HAP-1 (cell line): ENCODE measurements around the gene B4GALNT3.
"Not testable (repeated sequence)": the region's sequence is repeated elsewhere in the genome, so short reads cannot be mapped to it uniquely, and the experiment has no call there.

ENCODE experiments used
- DNase-seq, 2 experiments: peaks; one replicate each; pipeline ENCODE4 v3.0.0-alpha.2; 2016 to 2020; ENCODE audit warnings: low spot score in 2 of 2
- H3K27me3 ChIP-seq: fragments of 250-450 bp; sonication (Bioruptor Pico); 2 replicates; pipeline ENCODE4 v1.5.1; 2020; ENCODE audit warnings: low read depth, mild to moderate bottlenecking, moderate library complexity
- H3K36me3 ChIP-seq: fragments of 250-450 bp; sonication (Bioruptor Pico); replicated peaks from 2 replicates; pipeline ENCODE4 v1.5.1; 2020; ENCODE audit warnings: mild to moderate bottlenecking
- H3K4me1 ChIP-seq: fragments of 250-450 bp; sonication (Bioruptor Pico); 2 replicates; pipeline ENCODE4 v1.5.1; 2020; ENCODE audit warnings: mild to moderate bottlenecking
- H3K4me3 ChIP-seq: fragments of 250-450 bp; sonication (Bioruptor Pico); 2 replicates; pipeline ENCODE4 v1.5.1; 2020; ENCODE audit warnings: mild to moderate bottlenecking, moderate library complexity
- H3K9me3 ChIP-seq: fragments of 250-450 bp; sonication (Bioruptor Pico); 2 replicates; pipeline ENCODE4 v1.5.1; 2020; ENCODE audit warnings: mild to moderate bottlenecking, moderate library complexity
- in situ Hi-C: fragments of 300-500 bp; cut with MboI; formaldehyde crosslinking; loops from 3 replicates; pipeline ENCODE4 v1.14.3; 2020; ENCODE audit warnings: low sequenced_read_pairs, inconsistent platforms, mixed read lengths

Gene B4GALNT3

GRCh38 chr12:575948-576614 is 116.3 kb downstream of the B4GALNT3 start:
- DNase-seq: peak; percentile 70 to 89
- Histone ChIP-seq H3K36me3 (no peaks in the 10 kb centered on the region), H3K9me3 (no peaks in the 10 kb centered on the region), H3K4me3 (no peak overlapping the region), H3K4me1 (peaks cover 34% of the 10 kb centered on the region), H3K27me3 (no peaks in the 10 kb centered on the region)
- in situ Hi-C loops: loop anchor here (10.0 kb wide), 1 partner anchor 369 kb away; the partner anchor contains the start of gene RAD52

DNA sequence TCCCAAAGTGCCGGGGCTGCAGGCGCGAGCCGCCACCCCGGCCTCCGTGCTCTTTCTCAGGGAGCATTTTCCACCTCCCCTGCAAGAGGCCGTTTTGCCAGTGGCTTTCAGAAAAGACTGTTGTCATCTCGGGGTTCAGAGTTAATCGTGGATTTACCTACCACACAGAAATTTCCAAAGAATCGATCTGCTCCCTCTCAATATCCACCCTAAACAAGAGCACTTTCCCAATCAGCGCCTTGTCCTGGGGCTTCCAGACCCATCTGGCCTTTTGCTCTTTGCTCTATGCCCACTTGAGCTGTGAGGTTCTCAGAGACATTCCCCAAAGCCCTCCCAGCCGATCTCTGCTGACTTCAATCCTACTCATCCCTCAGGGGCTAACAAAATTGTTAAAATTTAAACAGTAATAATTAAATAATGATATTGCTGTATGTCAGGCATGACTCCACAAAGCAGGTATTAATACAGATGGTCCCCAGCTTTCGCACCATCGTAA is 116.9 kb downstream of the B4GALNT3 start:
- Histone ChIP-seq H3K9me3 (no peaks in the 10 kb centered on the region), H3K36me3 (no peaks in the 10 kb centered on the region), H3K27me3 (no peaks in the 10 kb centered on the region), H3K4me1 (peaks cover 29% of the 10 kb centered on the region), H3K4me3 (no peak overlapping the region)
- in situ Hi-C loops: loop anchor here (10.0 kb wide), 1 partner anchor 368 kb away; the partner anchor contains the start of gene RAD52
- no peak for DNase-seq

- DNase-seq, H3K27me3 ChIP-seq, H3K9me3 ChIP-seq, H3K36me3 ChIP-seq, H3K4me3 ChIP-seq: not testable (repeated sequence)
- H3K4me1 ChIP-seq: peaks cover 23% of the 10 kb centered on the region
- in situ Hi-C loops: loop anchor here (10.0 kb wide), 1 partner anchor 367 kb away; the partner anchor contains the start of gene RAD52
These were observed 118.4 kb downstream of the B4GALNT3 start for GRCh38 chr12:577994-578747.

DNA sequence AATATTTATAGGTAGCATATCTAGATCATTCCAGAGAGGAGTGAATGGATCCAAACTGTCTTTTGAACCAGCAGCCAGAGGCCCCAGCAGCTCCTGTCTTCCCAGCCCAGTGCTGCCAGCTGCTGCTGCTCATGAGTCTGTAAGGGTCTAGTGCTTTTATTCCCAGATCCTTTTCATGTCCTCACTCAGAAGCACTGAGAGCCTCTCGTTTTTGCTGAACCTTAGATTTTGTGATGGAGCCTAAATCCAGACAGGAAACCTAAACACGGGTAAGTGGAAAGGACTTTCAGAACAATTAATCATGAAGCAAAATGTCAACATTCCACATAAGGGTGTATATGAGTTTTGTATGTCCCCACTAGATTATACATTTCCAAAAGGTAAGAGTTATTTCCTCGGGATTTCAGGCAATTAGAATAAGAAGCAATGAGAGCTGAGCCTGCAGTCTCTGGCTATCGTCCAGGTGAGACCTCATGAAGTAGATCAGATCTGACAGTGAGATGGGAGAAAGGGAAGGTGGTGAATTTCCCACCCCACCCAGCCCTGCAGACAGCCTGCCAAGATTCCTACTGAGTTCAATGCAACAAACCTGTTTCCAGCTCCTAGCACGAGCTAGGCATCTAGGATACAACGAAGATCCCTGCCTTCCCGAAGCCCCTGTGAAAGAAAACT is 119.1 kb downstream of the B4GALNT3 start:
- H3K4me3 ChIP-seq: no peak overlapping the region
- H3K4me1 ChIP-seq: peaks cover 23% of the 10 kb centered on the region
- no peaks in the 10 kb centered on the region for H3K36me3 ChIP-seq
- no peaks in the 10 kb centered on the region for H3K27me3 ChIP-seq
- no peak for DNase-seq
- in situ Hi-C loops: loop anchor here (10.0 kb wide), 1 partner anchor 366 kb away; the partner anchor contains the start of gene RAD52
- no peaks in the 10 kb centered on the region for H3K9me3 ChIP-seq

GRCh38 chr12:579420-580110 is 119.8 kb downstream of the B4GALNT3 start:
- in situ Hi-C loops: loop anchor here (10.0 kb wide), 1 partner anchor 365 kb away; the partner anchor contains the start of gene RAD52
- H3K27me3 ChIP-seq: no peaks in the 10 kb centered on the region
- no peaks in the 10 kb centered on the region for H3K9me3 ChIP-seq
- no peak overlapping the region for H3K4me3 ChIP-seq
- peaks cover 23% of the 10 kb centered on the region for H3K4me1 ChIP-seq
- no peaks in the 10 kb centered on the region for H3K36me3 ChIP-seq
- DNase-seq: peak; percentile 50 to 88

GRCh38 chr12:580813-581212 is 121.1 kb downstream of the B4GALNT3 start:
- H3K4me1 ChIP-seq: peaks cover 20% of the 10 kb centered on the region
- no peak for DNase-seq
- H3K36me3 ChIP-seq: no peaks in the 10 kb centered on the region
- H3K9me3 ChIP-seq: no peaks in the 10 kb centered on the region
- no peaks in the 10 kb centered on the region for H3K27me3 ChIP-seq
- in situ Hi-C loops: no loop called here
- no peak overlapping the region for H3K4me3 ChIP-seq

DNA sequence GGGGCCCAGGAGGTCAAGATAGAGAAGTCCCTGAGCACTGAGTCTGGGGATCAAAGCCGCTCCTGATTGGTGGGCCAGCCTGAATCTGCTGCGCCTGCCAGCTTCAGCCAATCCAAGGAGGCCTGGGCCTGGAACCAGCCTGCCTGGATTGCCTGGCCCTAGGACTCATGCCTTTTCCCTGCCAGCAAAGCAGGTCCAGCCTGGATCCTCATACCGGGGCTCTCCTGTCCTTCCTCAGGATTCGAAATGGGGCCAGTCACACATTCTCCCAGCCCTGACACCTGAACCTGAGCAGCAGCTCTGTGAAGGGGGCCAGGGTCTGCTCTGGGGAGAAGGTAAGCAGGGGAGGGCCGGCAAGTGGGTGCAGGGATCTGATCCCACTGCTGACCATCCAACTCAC is 121.6 kb downstream of the B4GALNT3 start:
- Histone ChIP-seq H3K4me3 (no peak overlapping the region), H3K4me1 (peaks cover 17% of the 10 kb centered on the region), H3K27me3 (no peaks in the 10 kb centered on the region), H3K9me3 (no peaks in the 10 kb centered on the region), H3K36me3 (no peaks in the 10 kb centered on the region)
- in situ Hi-C loops: no loop called here
- DNase-seq: no peak

DNA sequence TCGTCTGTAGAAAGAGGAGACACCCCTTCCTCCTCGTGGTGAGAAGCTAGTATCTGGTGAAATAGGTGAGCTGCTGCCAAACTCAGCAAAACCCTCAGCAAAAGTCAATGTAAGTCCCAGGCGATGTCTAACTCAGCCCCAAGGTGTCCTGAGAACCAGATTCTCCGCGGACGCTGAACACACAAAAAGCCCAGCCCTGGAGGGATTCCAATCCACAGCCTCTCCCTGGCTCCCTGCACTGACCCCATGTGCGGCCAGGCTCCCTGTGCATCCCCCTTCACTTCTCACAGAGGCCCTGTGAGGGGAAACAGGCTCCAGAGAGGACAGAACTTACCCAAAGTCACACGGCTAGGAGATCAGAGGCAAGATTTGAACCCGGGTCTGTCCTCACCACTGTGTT is 122.0 kb downstream of the B4GALNT3 start:
- Histone ChIP-seq H3K4me1 (peaks cover 14% of the 10 kb centered on the region), H3K36me3 (no peaks in the 10 kb centered on the region), H3K9me3 (no peaks in the 10 kb centered on the region), H3K27me3 (no peaks in the 10 kb centered on the region), H3K4me3 (no peak overlapping the region)
- in situ Hi-C loops: no loop called here
- DNase-seq: no peak

DNA sequence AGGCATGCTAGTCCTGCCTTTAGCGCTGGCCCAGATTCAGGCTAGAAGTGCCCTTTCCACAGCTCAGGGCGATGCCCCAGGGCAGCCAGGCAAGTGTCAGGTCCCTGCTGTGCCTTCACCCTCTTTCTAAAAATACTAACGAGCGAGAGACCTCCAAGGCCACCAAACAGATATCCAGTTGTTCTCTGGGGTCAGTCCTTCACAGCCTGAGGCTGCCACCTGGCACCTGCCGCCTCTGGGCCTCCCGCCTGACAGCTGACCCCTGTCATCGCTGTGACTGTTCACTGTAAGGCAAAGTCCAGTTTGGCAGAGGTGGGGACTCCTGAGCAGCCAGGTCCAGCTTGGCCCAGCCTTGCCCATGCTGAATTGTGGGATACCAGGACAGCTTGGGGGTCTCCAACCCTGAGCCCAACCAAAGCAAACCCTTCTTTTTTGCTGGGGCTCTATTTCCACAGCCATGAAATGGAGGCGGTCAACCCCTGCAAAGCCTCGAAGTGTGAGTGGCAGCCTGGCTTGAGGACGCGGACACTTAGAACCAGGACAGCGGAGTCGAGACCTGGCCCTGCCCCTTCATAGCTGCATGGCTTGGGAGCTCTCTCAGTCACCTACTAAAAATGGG is 123.6 kb downstream of the B4GALNT3 start:
- in situ Hi-C loops: no loop called here
- Histone ChIP-seq H3K36me3 (no peaks in the 10 kb centered on the region), H3K4me1 (peaks cover 14% of the 10 kb centered on the region), H3K27me3 (no peaks in the 10 kb centered on the region), H3K9me3 (peaks cover 1% of the 10 kb centered on the region; the same call in 1 of the 2 replicates), H3K4me3 (no peak overlapping the region)
- no peak for DNase-seq

GRCh38 chr12:585062-586061 is 125.6 kb downstream of the B4GALNT3 start:
- DNase-seq: no peak
- in situ Hi-C loops: no loop called here

GRCh38 chr12:586318-587071 is 126.8 kb downstream of the B4GALNT3 start:
- H3K27me3 ChIP-seq: peaks cover 3% of the 10 kb centered on the region; the same call in 1 of the 2 replicates
- in situ Hi-C loops: no loop called here
- H3K4me3 ChIP-seq: no peak overlapping the region
- no peaks in the 10 kb centered on the region for H3K36me3 ChIP-seq
- no peak for DNase-seq
- peaks cover 4% of the 10 kb centered on the region; the same call in 1 of the 2 replicates for H3K9me3 ChIP-seq
- H3K4me1 ChIP-seq: no peaks in the 10 kb centered on the region

More at GRCh38 chr12:585062-586061, 125.6 kb downstream of the B4GALNT3 start:
- peaks cover 4% of the 10 kb centered on the region; the same call in 1 of the 2 replicates for H3K9me3 ChIP-seq
- no peak overlapping the region for H3K4me3 ChIP-seq
- no peaks in the 10 kb centered on the region for H3K36me3 ChIP-seq
- peaks cover 3% of the 10 kb centered on the region; the same call in 1 of the 2 replicates for H3K27me3 ChIP-seq
- H3K4me1 ChIP-seq: no peaks in the 10 kb centered on the region
